Adipocyte (in vitro differentiated cells): ENCODE data around the gene ARL2BP.

Source experiments
- DNase-seq: peaks from one replicate; pipeline ENCODE4 v3.0.0-alpha.2; 2015; ENCODE audit warnings: low read depth
- H3K27me3 ChIP-seq: replicated peaks from 2 replicates; pipeline ENCODE4 v1.7.0; 2013; ENCODE audit warnings: mild to moderate bottlenecking, low read length, moderate library complexity; ENCODE audit not compliant: control insufficient read depth, insufficient read depth
- H3K36me3 ChIP-seq: 2 replicates; pipeline ENCODE4 v1.7.0; 2013; ENCODE audit warnings: low read length, mild to moderate bottlenecking, moderate library complexity; ENCODE audit not compliant: control insufficient read depth, insufficient read depth, severe bottlenecking
- H3K4me1 ChIP-seq: 2 replicates; pipeline ENCODE4 v1.7.0; 2013; ENCODE audit warnings: mild to moderate bottlenecking, low read length, moderate library complexity; ENCODE audit not compliant: control insufficient read depth, insufficient read depth
- H3K4me3 ChIP-seq: 2 replicates; pipeline ENCODE4 v1.7.0; 2013; ENCODE audit warnings: mild to moderate bottlenecking, low read length, moderate library complexity
- H3K9ac ChIP-seq: 2 replicates; pipeline ENCODE4 v1.7.0; 2013; ENCODE audit warnings: mild to moderate bottlenecking, low read length, moderate library complexity
- H3K9me3 ChIP-seq: 2 replicates; pipeline ENCODE4 v1.7.0; 2013; ENCODE audit warnings: mild to moderate bottlenecking, low read length, moderate library complexity; ENCODE audit not compliant: control insufficient read depth

ARL2BP gene

GRCh38 chr16:57216968-57217367 lies 28.1 kb upstream of the ARL2BP start:
- peaks cover 56% of the 10 kb centered on the region for H3K9me3 ChIP-seq
- H3K27me3 ChIP-seq, result no peaks in the 10 kb centered on the region
- H3K9ac ChIP-seq, result no peak overlapping the region
- no peaks in the 10 kb centered on the region for H3K4me1 ChIP-seq
- peak overlapping the region; percentile 45 for H3K4me3 ChIP-seq
- peaks cover 96% of the 10 kb centered on the region for H3K36me3 ChIP-seq
- no peak for DNase-seq

DNA sequence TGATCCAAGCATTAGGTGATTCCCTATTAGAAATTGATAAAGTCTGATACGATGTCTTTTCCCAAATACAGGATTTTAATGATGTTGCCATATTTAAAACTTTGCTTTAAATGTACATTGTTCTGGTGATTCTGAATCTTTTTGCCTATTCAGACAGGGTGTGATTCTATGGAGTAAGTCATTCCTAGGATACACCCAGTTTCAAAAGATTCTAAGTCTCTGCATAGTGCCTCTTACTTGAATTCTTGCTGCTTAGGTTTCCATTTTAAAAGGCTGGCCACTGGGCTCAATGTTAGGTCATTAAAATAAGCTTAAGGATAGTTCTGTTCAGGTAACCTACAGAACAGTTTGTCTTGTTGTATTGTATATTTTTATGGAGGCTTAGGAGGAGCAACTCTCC lies 22.0 kb upstream of the ARL2BP start:
- Histone ChIP-seq H3K4me3 (no peak overlapping the region), H3K27me3 (no peaks in the 10 kb centered on the region), H3K9ac (no peak overlapping the region), H3K9me3 (peaks cover 19% of the 10 kb centered on the region), H3K36me3 (peaks cover 86% of the 10 kb centered on the region), H3K4me1 (no peaks in the 10 kb centered on the region)
- no peak for DNase-seq

DNA sequence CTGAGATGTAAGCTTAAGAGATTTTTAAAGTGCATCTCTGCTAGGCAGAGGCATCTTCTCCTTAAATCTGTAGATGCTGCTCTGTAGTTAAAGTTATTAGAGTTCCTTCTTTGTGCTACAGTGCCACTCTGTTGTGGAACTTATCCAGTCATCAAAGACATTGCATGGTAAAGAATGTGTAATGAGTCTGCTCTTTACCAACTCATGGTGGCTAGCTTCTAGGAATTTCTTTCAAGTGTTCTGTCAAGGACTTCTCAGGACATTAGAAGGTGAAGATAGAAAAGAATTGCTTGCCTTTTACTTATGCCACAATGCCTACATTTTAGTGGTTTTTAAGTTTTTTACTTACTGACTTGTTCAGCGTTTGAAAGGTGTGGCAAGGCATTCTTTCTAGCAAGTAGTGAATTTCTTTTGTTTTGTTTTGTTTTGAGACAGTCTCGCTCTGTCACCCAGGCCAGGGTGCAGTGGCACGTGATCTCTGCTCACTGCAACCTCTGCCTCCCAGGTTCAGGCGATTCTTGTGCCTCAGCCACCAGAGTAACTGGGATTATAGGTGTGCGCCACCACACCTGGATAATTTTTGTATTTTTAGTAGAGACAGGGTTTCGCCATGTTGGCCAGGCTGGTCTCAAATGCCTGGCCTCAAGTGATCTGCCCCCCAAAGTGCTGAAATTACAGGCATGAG lies 20.3 kb upstream of the ARL2BP start:
- DNase-seq, result no peak
- peaks cover 4% of the 10 kb centered on the region for H3K9me3 ChIP-seq
- no peaks in the 10 kb centered on the region for H3K4me1 ChIP-seq
- H3K27me3 ChIP-seq, result no peaks in the 10 kb centered on the region
- no peak overlapping the region for H3K9ac ChIP-seq
- peaks cover 84% of the 10 kb centered on the region for H3K36me3 ChIP-seq
- H3K4me3 ChIP-seq, result no peak overlapping the region

- Histone ChIP-seq H3K27me3 (no peaks in the 10 kb centered on the region), H3K9ac (no peak overlapping the region), H3K4me3 (no peak overlapping the region), H3K4me1 (no peaks in the 10 kb centered on the region), H3K9me3 (no peaks in the 10 kb centered on the region), H3K36me3 (peaks cover 84% of the 10 kb centered on the region)
- DNase-seq, result no peak
Measured at GRCh38 chr16:57225978-57226377, 19.1 kb upstream of the ARL2BP start.

DNA sequence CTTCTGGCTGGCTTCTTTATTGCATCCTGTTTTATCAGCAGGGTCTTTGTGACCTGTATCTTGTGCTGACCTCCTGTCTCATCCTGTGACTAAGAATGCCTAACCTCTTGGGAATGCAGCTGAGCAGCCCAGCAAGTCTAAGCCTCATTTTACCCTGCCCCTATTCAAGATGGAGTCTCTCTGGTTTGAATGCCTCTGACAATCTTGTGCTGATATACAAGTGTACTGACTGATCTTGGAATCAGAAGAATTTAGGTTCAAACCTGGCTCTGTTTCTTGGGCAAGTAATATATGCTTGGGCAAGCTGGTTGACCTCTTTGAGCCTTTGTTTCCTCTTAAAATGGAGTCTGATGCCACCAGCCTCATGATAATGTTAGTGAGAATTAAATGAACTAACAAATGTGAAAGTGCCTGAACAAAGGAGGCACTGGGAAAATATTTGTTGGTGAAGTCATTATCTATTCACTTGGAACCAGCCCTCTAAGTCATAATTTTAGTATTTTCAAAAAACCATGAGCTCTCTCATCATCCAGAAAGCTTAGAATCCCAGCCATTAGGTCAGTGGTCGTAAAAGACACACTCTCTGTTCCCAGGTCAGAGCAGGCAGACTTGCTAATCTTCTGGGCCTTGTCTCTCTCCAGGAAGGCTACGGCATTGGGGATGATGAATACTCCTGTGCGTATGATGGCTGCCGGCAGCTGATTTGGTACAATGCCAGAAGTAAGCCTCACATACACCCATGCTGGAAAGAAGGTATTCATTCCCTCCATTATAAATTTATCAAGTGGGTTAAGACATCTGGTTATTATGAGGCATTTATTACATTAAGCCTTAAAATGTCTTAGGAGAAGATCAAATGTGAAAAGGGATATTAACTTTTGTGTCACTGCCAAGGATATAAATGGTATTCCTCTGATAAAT lies 18.1 kb upstream of the ARL2BP start:
- DNase-seq, result no peak
- peaks cover 5% of the 10 kb centered on the region for H3K4me1 ChIP-seq
- no peak overlapping the region for H3K4me3 ChIP-seq
- H3K9me3 ChIP-seq, result no peaks in the 10 kb centered on the region
- H3K9ac ChIP-seq, result no peak overlapping the region
- H3K36me3 ChIP-seq, result peaks cover 84% of the 10 kb centered on the region
- H3K27me3 ChIP-seq, result no peaks in the 10 kb centered on the region

DNA sequence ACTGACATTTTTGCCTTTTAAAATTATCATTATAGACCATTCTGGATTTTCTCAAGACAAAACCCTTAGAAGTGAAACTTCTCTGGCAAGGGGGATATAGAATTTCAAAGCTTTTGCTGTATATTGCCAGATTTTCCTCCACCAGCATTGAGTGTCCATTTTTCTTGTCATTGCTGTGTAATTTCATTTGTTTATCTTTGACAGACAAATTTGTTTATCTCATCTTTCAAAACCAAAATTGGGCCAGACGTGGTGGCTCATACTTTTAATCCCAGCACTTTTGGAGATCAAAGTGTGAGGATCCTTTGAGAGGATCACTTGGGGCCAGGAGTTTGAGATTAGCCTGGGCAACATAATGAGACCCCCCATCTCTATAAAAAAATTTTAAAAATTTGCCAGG lies 16.0 kb upstream of the ARL2BP start:
- H3K36me3 ChIP-seq, result peaks cover 88% of the 10 kb centered on the region
- no peak overlapping the region for H3K4me3 ChIP-seq
- no peaks in the 10 kb centered on the region for H3K27me3 ChIP-seq
- no peaks in the 10 kb centered on the region for H3K9me3 ChIP-seq
- H3K9ac ChIP-seq, result no peak overlapping the region
- H3K4me1 ChIP-seq, result peaks cover 14% of the 10 kb centered on the region
- DNase-seq, result no peak

DNA sequence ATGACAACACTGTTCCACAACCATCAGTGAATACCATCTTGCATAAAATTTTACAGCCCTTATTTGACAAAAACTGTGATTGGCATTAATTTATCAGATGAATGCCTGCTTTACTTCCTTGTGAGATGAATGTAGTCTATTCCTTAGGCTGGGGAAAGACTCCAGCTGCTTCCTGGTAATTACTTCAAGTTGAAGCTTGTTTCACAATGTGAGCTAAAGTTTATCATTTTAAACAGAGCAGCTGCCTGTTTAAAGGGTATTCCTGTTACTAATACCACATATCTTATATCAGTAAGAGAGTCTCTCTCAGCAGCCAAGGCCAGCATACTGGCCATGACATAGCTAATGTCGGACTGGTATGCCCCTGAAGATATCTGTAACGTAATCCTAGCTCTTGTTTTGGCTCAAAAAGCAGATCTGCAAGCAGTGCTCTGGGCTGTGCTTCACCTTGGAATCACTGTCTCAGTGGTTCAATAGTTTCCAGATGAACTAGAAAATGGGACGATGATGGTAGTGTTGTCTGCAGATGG lies 13.2 kb upstream of the ARL2BP start:
- peak; percentile 4 for DNase-seq
- Histone ChIP-seq H3K9ac (no peak overlapping the region), H3K4me1 (peaks cover 18% of the 10 kb centered on the region), H3K9me3 (no peaks in the 10 kb centered on the region), H3K4me3 (no peak overlapping the region), H3K27me3 (no peaks in the 10 kb centered on the region), H3K36me3 (peaks cover 92% of the 10 kb centered on the region)

DNA sequence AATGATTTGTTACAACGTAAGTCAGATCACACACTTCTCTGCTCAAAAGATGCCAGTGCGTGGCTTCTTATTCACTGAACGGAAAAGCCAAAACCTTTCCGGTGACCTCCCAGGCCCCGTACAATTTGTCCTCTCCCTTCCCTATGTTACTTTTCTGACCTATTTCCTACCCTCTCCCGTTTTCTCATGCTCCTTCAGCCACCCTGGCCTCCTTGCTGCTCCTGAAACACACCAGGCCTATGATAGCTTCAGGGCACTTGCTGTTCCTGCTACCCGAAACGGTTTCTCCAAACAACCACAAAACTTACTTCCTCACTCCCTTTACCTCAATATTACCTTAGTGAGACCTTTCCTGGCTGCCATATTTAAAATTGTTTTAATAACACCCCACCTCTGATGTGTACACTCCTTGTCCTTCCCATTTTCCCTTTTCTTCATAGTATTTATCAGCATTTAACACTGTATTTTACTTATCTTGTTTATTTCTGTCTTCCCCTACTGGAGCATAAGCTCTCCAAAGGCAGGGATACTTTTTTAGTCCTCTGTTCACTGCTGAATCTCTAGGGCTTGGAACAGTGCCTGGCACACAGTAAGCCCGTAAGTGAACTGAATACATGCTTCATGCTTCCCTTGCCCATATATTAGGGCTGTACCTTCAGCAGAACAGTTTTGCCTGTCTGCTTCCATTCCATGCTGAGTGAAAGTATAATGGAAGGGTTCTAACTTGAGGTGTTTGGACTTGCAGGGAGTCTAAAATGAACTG lies 10.9 kb upstream of the ARL2BP start:
- no peak for DNase-seq
- no peaks in the 10 kb centered on the region for H3K27me3 ChIP-seq

DNA sequence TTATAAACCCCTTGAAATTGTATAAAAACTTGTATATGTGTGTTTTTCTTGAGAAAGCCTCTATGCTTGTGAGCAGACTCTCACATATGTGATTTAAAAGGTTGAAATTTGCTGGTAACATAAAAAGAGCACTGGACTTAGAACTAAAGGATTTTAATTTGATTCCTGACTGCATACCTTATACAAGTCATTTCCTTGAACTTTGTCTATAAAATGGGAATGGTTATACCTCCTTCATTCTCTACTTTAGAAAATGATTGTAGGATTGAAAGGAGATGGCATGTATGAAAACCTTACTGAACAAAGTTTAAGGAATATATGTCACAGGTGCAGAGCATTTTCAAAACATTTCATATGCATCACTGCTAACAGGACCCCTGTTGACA lies 10.4 kb upstream of the ARL2BP start:
- no peak overlapping the region for H3K4me3 ChIP-seq
- peaks cover 80% of the 10 kb centered on the region for H3K36me3 ChIP-seq
- H3K4me1 ChIP-seq, result peaks cover 35% of the 10 kb centered on the region
- no peak for DNase-seq
- no peaks in the 10 kb centered on the region for H3K27me3 ChIP-seq
- no peaks in the 10 kb centered on the region for H3K9me3 ChIP-seq
- H3K9ac ChIP-seq, result no peak overlapping the region

More for the DNA sequence above, 10.9 kb upstream of the ARL2BP start:
- H3K4me3 ChIP-seq, result no peak overlapping the region
- no peaks in the 10 kb centered on the region for H3K9me3 ChIP-seq
- H3K9ac ChIP-seq, result no peak overlapping the region
- H3K4me1 ChIP-seq, result peaks cover 30% of the 10 kb centered on the region
- peaks cover 77% of the 10 kb centered on the region for H3K36me3 ChIP-seq

- Histone ChIP-seq H3K27me3 (no peaks in the 10 kb centered on the region), H3K9me3 (no peaks in the 10 kb centered on the region), H3K9ac (no peak overlapping the region), H3K36me3 (peaks cover 77% of the 10 kb centered on the region), H3K4me1 (peaks cover 35% of the 10 kb centered on the region), H3K4me3 (no peak overlapping the region)
- peak; percentile 21 for DNase-seq
Measured at GRCh38 chr16:57235128-57236021, 9.7 kb upstream of the ARL2BP start.
